HepG2 (cell line): Measurements from ENCODE around the gene PAK3. TPM values are rescaled to one million over a fixed set of nuclear protein-coding genes. Genes with fewer than 3 reads are reported as not detected.

Experiments used
- ATAC-seq: fragments of 200-7000 bp; cut with Tn5 transposase; 3 replicates; pipeline ENCODE4 v1.9.1; 2020; ENCODE audit warnings: mild to moderate bottlenecking, moderate library complexity
- BruUV-seq: library from RNA; stranded (reverse); fragments of 400-500 nt; replicated peaks from 2 replicates; lab custom pipeline; 2021; lab: Mats Ljungman, UMichigan
- CTCF ChIA-PET: fragments of 300-600 bp; formaldehyde crosslinking; extraction: SDS; loops from one replicate; lab custom pipeline; 2021; ENCODE audit warnings: low total read pairs, inconsistent platforms, low intra/inter-chr PET ratio; lab: Yijun Ruan, JAX
- POLR2A ChIA-PET: fragments of 350-600 bp; sonication (Branson Sonifier 250); formaldehyde crosslinking; loops from one replicate; lab custom pipeline; 2020; ENCODE audit warnings: antibody characterized with exemption, inconsistent platforms; lab: Yijun Ruan, JAX
- DNase-seq: peaks from one replicate; pipeline ENCODE4 v3.0.0-alpha.2; 2015; ENCODE audit warnings: low spot score
- FAIRE-seq: peaks from 3 replicates; lab custom pipeline; 2011; peaks lifted over from hg19 to GRCh38; lab: Jason Lieb, UNC
- H2AFZ ChIP-seq: one replicate; pipeline ENCODE4 v1.6.1; 2011; ENCODE audit warnings: low read length, inconsistent platforms
- H3K27ac ChIP-seq: fragments of 300-600 bp; 3 replicates; pipeline ENCODE4 v1.8.0; 2011; ENCODE audit warnings: mixed run types, mild to moderate bottlenecking, mixed read lengths, low read length, inconsistent platforms; ENCODE audit not compliant: insufficient read depth; ENCODE audit errors: extremely low read length
- H3K27me3 ChIP-seq, 2 experiments: fragments of 200-600 bp in 1 of 2; 2 replicates in 1 of 2; 3 replicates in 1 of 2; pipeline versions ENCODE4 v1.6.0 to v1.8.0; 2011; ENCODE audit warnings: low read length in 2 of 2, mild to moderate bottlenecking in 2 of 2, moderate library complexity in 2 of 2, inconsistent platforms in 1 of 2; ENCODE audit not compliant: insufficient read depth in 2 of 2, control insufficient read depth in 1 of 2
- H3K36me3 ChIP-seq, 2 experiments: fragments of 200-600 bp in 1 of 2; replicated peaks in 1 of 2; 2 replicates in 1 of 2; 3 replicates in 1 of 2; pipeline versions ENCODE4 v1.5.1 to v1.8.0; 2011; ENCODE audit warnings: low read length in 2 of 2, inconsistent platforms in 1 of 2; ENCODE audit not compliant: insufficient read depth in 2 of 2, control insufficient read depth in 1 of 2
- H3K4me1 ChIP-seq: 2 replicates; pipeline ENCODE4 v1.5.1; 2012; ENCODE audit warnings: low read length, inconsistent platforms; ENCODE audit not compliant: insufficient read depth
- H3K4me2 ChIP-seq: 2 replicates; pipeline ENCODE4 v1.6.0; 2011; ENCODE audit warnings: low read depth, low read length, inconsistent platforms
- H3K4me3 ChIP-seq, 3 experiments: fragments of 200-600 bp in 1 of 3; sonication (generic), shearing (Covaris generic) in 1 of 3; replicated peaks in 1 of 3; 2 replicates each; pipeline ENCODE4 v1.5.1; 2011 to 2016; ENCODE audit warnings: low read length in 3 of 3, inconsistent platforms in 2 of 3, low read depth in 2 of 3, mild to moderate bottlenecking in 2 of 3, control low read depth in 1 of 3, mixed read lengths in 1 of 3; ENCODE audit not compliant: insufficient read depth in 1 of 3
- H3K79me2 ChIP-seq: one replicate; pipeline ENCODE4 v1.6.1; 2011; ENCODE audit warnings: low read length, inconsistent platforms; ENCODE audit not compliant: insufficient read depth
- H3K9ac ChIP-seq: 2 replicates; pipeline ENCODE4 v1.6.0; 2011; ENCODE audit warnings: mild to moderate bottlenecking, low read depth, low read length, inconsistent platforms; ENCODE audit not compliant: insufficient read depth
- H3K9me3 ChIP-seq: 2 replicates; pipeline ENCODE4 v1.5.1; 2012; ENCODE audit warnings: mild to moderate bottlenecking, low read length
- H4K20me1 ChIP-seq: 2 replicates; pipeline ENCODE4 v1.6.0; 2011; ENCODE audit warnings: inconsistent platforms, mild to moderate bottlenecking, low read length, moderate library complexity; ENCODE audit not compliant: insufficient read depth
- AFF4 ChIP-seq: sonication (generic); formaldehyde crosslinking; IDR thresholded peaks from 2 replicates; pipeline ENCODE4 v1.4.0; 2020; ENCODE audit warnings: missing genetic modification reagents
- HIC2 ChIP-seq: sonication (generic); formaldehyde crosslinking; IDR thresholded peaks from 2 replicates; pipeline ENCODE4 v1.9.0; 2022; ENCODE audit warnings: low read depth, missing genetic modification reagents
- WGBS: methylation state at CpG from one replicate; pipeline ENCODE4 v1.1.6; 2017; ENCODE audit warnings: low lambda C conversion rate; 5-methylcytosine and 5-hydroxymethylcytosine counted together
- in situ Hi-C: cut with HindIII; loops from 2 replicates; pipeline ENCODE4 v1.10.0; 2017; ENCODE audit warnings: low pct_unique_long_range_greater_than_20kb; ENCODE audit not compliant: extremely low pct_ligation_motif_present
- intact Hi-C: fragments of 100-400 bp; cut with micrococcal nuclease; formaldehyde crosslinking; loops from one replicate; pipeline ENCODE4 v1.10.0; 2022; ENCODE audit not compliant: unreplicated experiment
- polyA plus RNA-seq, 8 experiments: library from polyadenylated mRNA; depleted of rRNA in 3 of 8; stranded (reverse) in 7 of 8; unstranded in 1 of 8; fragments of >200 nt; fragmentation: Illumina TruSeq in 4 of 8; extraction: Trizol in 4 of 8; gene quantifications; 2 replicates each; pipeline versions ENCODE4 v1.2.1 to v1.2.3, GENCODE V29; 2011 to 2016; ENCODE audit warnings: low read depth in 4 of 8, missing spikeins in 1 of 8, mixed read lengths in 1 of 8; ENCODE audit not compliant: insufficient read depth in 1 of 8
- total RNA-seq, 5 experiments: library from RNA; depleted of rRNA; stranded (reverse); fragments of >200 nt; fragmentation: Illumina TruSeq; extraction: Trizol; gene quantifications; 2 replicates each; pipeline ENCODE4 v1.2.3, GENCODE V29; 2016; ENCODE audit warnings: low read depth in 1 of 5
- TF ChIP-seq, protein P1 (sequence below): sonication (generic); formaldehyde crosslinking; IDR thresholded peaks from 2 replicates; pipeline ENCODE4 v1.4.0; 2020; ENCODE audit warnings: missing genetic modification reagents, borderline replicate concordance
- TF ChIP-seq, protein P2 (sequence below): sonication (generic); formaldehyde crosslinking; IDR thresholded peaks from 2 replicates; pipeline ENCODE4 v1.4.0; 2020; ENCODE audit warnings: mild to moderate bottlenecking, missing genetic modification reagents

PAK3 gene
- total and polyA plus RNA-seq, 2 of the 13 experiments (the other 11 are each of a cell fraction or from before 2014, with no cell fraction given) = not detected

GRCh38 chrX:111265486-111265885, 169.5 kb downstream of the PAK3 start (continued):
- TF ChIP-seq, protein P1, sequence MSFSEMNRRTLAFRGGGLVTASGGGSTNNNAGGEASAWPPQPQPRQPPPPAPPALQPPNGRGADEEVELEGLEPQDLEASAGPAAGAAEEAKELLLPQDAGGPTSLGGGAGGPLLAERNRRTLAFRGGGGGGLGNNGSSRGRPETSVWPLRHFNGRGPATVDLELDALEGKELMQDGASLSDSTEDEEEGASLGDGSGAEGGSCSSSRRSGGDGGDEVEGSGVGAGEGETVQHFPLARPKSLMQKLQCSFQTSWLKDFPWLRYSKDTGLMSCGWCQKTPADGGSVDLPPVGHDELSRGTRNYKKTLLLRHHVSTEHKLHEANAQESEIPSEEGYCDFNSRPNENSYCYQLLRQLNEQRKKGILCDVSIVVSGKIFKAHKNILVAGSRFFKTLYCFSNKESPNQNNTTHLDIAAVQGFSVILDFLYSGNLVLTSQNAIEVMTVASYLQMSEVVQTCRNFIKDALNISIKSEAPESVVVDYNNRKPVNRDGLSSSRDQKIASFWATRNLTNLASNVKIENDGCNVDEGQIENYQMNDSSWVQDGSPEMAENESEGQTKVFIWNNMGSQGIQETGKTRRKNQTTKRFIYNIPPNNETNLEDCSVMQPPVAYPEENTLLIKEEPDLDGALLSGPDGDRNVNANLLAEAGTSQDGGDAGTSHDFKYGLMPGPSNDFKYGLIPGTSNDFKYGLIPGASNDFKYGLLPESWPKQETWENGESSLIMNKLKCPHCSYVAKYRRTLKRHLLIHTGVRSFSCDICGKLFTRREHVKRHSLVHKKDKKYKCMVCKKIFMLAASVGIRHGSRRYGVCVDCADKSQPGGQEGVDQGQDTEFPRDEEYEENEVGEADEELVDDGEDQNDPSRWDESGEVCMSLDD (CRISPR knock-in tag) = no peak
- TF ChIP-seq, protein P2, sequence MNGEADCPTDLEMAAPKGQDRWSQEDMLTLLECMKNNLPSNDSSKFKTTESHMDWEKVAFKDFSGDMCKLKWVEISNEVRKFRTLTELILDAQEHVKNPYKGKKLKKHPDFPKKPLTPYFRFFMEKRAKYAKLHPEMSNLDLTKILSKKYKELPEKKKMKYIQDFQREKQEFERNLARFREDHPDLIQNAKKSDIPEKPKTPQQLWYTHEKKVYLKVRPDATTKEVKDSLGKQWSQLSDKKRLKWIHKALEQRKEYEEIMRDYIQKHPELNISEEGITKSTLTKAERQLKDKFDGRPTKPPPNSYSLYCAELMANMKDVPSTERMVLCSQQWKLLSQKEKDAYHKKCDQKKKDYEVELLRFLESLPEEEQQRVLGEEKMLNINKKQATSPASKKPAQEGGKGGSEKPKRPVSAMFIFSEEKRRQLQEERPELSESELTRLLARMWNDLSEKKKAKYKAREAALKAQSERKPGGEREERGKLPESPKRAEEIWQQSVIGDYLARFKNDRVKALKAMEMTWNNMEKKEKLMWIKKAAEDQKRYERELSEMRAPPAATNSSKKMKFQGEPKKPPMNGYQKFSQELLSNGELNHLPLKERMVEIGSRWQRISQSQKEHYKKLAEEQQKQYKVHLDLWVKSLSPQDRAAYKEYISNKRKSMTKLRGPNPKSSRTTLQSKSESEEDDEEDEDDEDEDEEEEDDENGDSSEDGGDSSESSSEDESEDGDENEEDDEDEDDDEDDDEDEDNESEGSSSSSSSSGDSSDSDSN (CRISPR knock-in tag) = no peak

- DNase-seq (no peak), ATAC-seq (no peak), FAIRE-seq (no peak)
- Histone ChIP-seq H3K79me2 (no peaks in the 10 kb centered on the region), H3K27ac (no peak overlapping the region), H3K4me2 (no peak overlapping the region), H3K36me3 (no peaks in the 10 kb centered on the region), H3K9me3 (no peaks in the 10 kb centered on the region), H2AFZ (no peak overlapping the region), H3K4me3 (no peak overlapping the region), H3K27me3 (no peaks in the 10 kb centered on the region), H3K4me1 (no peaks in the 10 kb centered on the region), H3K9ac (no peak overlapping the region)
- CTCF ChIA-PET = no interaction called here
- in situ Hi-C loops (no loop called here), intact Hi-C loops (no loop called here)
- TF ChIP-seq HIC2 (CRISPR knock-in tag) (no peak), AFF4 (CRISPR knock-in tag) (no peak)
- TF ChIP-seq, all 625 proteins: peak for 0
- POLR2A ChIA-PET = no interaction called here
- no TSS peak for BruUV-seq
- H4K20me1 ChIP-seq = no peaks in the 10 kb centered on the region
- WGBS = 4% methylated on average over 2 of the region's 2 CpGs
Measured at GRCh38 chrX:111268506-111268905, 172.5 kb downstream of the PAK3 start.
